Gastrocnemius medialis (tissue), 4 donors: Measurements from ENCODE around the gene BBX. TPM values are rescaled to one million over a fixed set of nuclear protein-coding genes. Genes with fewer than 3 reads are reported as not detected.

Experiments used
- ATAC-seq, 2 donors: fragments of 150-250 bp; one replicate each; pipeline ENCODE4 v1.9.1; 2016
- DNase-seq, 2 donors: peaks; one replicate each; pipeline ENCODE4 v3.0.0-alpha.2; 2019
- H3K27ac ChIP-seq, 4 donors: fragments of 200-600 bp; sonication (generic); 1 replicate in 1 of 4; 2 replicates in 3 of 4; pipeline ENCODE4 v1.5.1; 2016 to 2018; ENCODE audit warnings: mild to moderate bottlenecking in 2 of 4, moderate library complexity in 1 of 4
- H3K27me3 ChIP-seq, 3 donors: fragments of 200-600 bp; sonication (generic) in 2 of 3; 1 replicate in 1 of 3; 2 replicates in 2 of 3; pipeline versions ENCODE4 v1.5.1 to v1.6.0; 2016 to 2019; ENCODE audit warnings: mild to moderate bottlenecking in 1 of 3, moderate library complexity in 1 of 3
- H3K36me3 ChIP-seq, 2 donors: fragments of 200-600 bp; sonication (generic) in 1 of 2; one replicate each; pipeline ENCODE4 v1.5.1; 2017 to 2018
- H3K4me1 ChIP-seq, 2 donors: fragments of 200-600 bp; sonication (generic) in 1 of 2; one replicate each; pipeline ENCODE4 v1.5.1; 2016 to 2017; ENCODE audit warnings: mild to moderate bottlenecking in 2 of 2
- H3K4me3 ChIP-seq, 4 donors: fragments of 200-600 bp; sonication (generic) in 3 of 4; 1 replicate in 1 of 4; 2 replicates in 3 of 4; pipeline ENCODE4 v1.5.1; 2016 to 2019; ENCODE audit warnings: mild to moderate bottlenecking in 2 of 4
- H3K9me3 ChIP-seq, 3 donors: fragments of 200-600 bp; sonication (generic) in 2 of 3; 1 replicate in 1 of 3; 2 replicates in 2 of 3; pipeline ENCODE4 v1.5.1; 2016 to 2019
- CTCF ChIP-seq, 5 experiments: fragments of 450-650 bp in 3 of 5; fragments of 200-600 bp in 2 of 5; sonication (generic) in 2 of 5; IDR thresholded peaks in 4 of 5; conservative IDR thresholded peaks in 1 of 5; 1 replicate in 4 of 5; 2 replicates in 1 of 5; pipeline ENCODE4 v1.5.1; 2016 to 2019; ENCODE audit warnings: antibody characterized with exemption in 5 of 5, mild to moderate bottlenecking in 3 of 5, moderate library complexity in 3 of 5
- POLR2A ChIP-seq, 2 donors: fragments of 450-650 bp; IDR thresholded peaks; one replicate each; pipeline ENCODE4 v1.6.1; 2017; ENCODE audit warnings: antibody characterized with exemption in 2 of 2, mild to moderate bottlenecking in 2 of 2, moderate library complexity in 2 of 2
- in situ Hi-C, 4 donors: fragments of 200-750 bp; cut with MboI; loops; one replicate each; pipeline versions ENCODE4 v1.15.0 to v1.8.0; 2017; ENCODE audit warnings: low sequenced_read_pairs in 4 of 4
- intact Hi-C: fragments of 100-400 bp; cut with DNase I; formaldehyde crosslinking; loops from one replicate; pipeline ENCODE4 v1.15.1; 2023; ENCODE audit warnings: low total_unique reads
- total RNA-seq, 4 donors: library from RNA; depleted of rRNA; stranded (reverse); fragments of >200 nt; gene quantifications; one replicate each; pipeline versions ENCODE4 v1.1.0 to v1.2.3, GENCODE V29; 2016

BBX gene
- total RNA-seq, 4 donors from 2014 or later = 15.2 to 48.3 (median 20.1) TPM

GRCh38 chr3:107629566-107629965 is 106.8 kb downstream of the BBX start:
- H3K27ac ChIP-seq = no peak overlapping the region

GRCh38 chr3:107630779-107631178 is 108.0 kb downstream of the BBX start:
- H3K9me3 ChIP-seq = no peaks in the 10 kb centered on the region
- intact Hi-C loops (no loop called here), in situ Hi-C loops (no loop called here)
- H3K4me1 ChIP-seq = peaks cover 4 to 15% of the 10 kb centered on the region in 2 donors
- DNase-seq = no peak
- no peaks in the 10 kb centered on the region for H3K36me3 ChIP-seq
- no peak overlapping the region for H3K27ac ChIP-seq
- no peak overlapping the region for H3K4me3 ChIP-seq
- no peak for ATAC-seq
- TF ChIP-seq POLR2A (IDR thresholded peaks at IDR 0.05) (no peak), CTCF (IDR thresholded peaks at IDR 0.05 in 4 of 5, conservative IDR thresholded peaks at IDR 0.05 in 1 of 5) (no peak)
- H3K27me3 ChIP-seq = no peaks in the 10 kb centered on the region

More at GRCh38 chr3:107629566-107629965, 106.8 kb downstream of the BBX start:
- no peak overlapping the region for H3K4me3 ChIP-seq
- ATAC-seq = no peak
- H3K36me3 ChIP-seq = no peaks in the 10 kb centered on the region
- TF ChIP-seq POLR2A (IDR thresholded peaks at IDR 0.05) = no peak
- TF ChIP-seq CTCF (IDR thresholded peaks at IDR 0.05 in 4 of 5, conservative IDR thresholded peaks at IDR 0.05 in 1 of 5) = no peak
- no peaks in the 10 kb centered on the region for H3K9me3 ChIP-seq
- in situ Hi-C loops = no loop called here
- H3K27me3 ChIP-seq = no peaks in the 10 kb centered on the region
- intact Hi-C loops = no loop called here
- DNase-seq = no peak
- H3K4me1 ChIP-seq = peaks cover 1 to 15% of the 10 kb centered on the region in 2 donors

GRCh38 chr3:107632576-107632975 is 109.8 kb downstream of the BBX start:
- ATAC-seq (no peak), DNase-seq (no peak)
- intact Hi-C loops (no loop called here), in situ Hi-C loops (no loop called here)
- no peak overlapping the region for H3K27ac ChIP-seq
- no peaks in the 10 kb centered on the region for H3K9me3 ChIP-seq
- no peak overlapping the region for H3K4me3 ChIP-seq
- H3K27me3 ChIP-seq = no peaks in the 10 kb centered on the region
- no peaks in the 10 kb centered on the region for H3K36me3 ChIP-seq
- H3K4me1 ChIP-seq = peaks cover 4 to 15% of the 10 kb centered on the region in 2 donors
- no peak for TF ChIP-seq CTCF (IDR thresholded peaks at IDR 0.05 in 4 of 5, conservative IDR thresholded peaks at IDR 0.05 in 1 of 5)
- TF ChIP-seq POLR2A (IDR thresholded peaks at IDR 0.05) = no peak

GRCh38 chr3:107633327-107634098 is 110.8 kb downstream of the BBX start:
- ATAC-seq (no peak), DNase-seq (no peak)
- H3K27ac ChIP-seq = no peak overlapping the region
- H3K4me1 ChIP-seq = peaks cover 4 to 15% of the 10 kb centered on the region in 2 donors
- no peaks in the 10 kb centered on the region for H3K36me3 ChIP-seq
- TF ChIP-seq POLR2A (IDR thresholded peaks at IDR 0.05) (no peak), CTCF (IDR thresholded peaks at IDR 0.05 in 4 of 5, conservative IDR thresholded peaks at IDR 0.05 in 1 of 5) (no peak)
- no peaks in the 10 kb centered on the region for H3K9me3 ChIP-seq
- in situ Hi-C loops = no loop called here
- H3K4me3 ChIP-seq = no peak overlapping the region
- intact Hi-C loops = no loop called here
- no peaks in the 10 kb centered on the region for H3K27me3 ChIP-seq
